NCI-H82 treated with DMSO at 0.1 percent for 48 hours (cell line): ENCODE data around the gene MFAP3L.
"Not testable (repeated sequence)": the region's sequence is repeated elsewhere in the genome, so short reads cannot be mapped to it uniquely, and the experiment has no call there.

ENCODE experiments used
- DNase-seq: peaks from one replicate; lab custom pipeline; 2025; ENCODE audit not compliant: unreplicated experiment; lab: John Stamatoyannopoulos, UW

The MFAP3L gene

DNA sequence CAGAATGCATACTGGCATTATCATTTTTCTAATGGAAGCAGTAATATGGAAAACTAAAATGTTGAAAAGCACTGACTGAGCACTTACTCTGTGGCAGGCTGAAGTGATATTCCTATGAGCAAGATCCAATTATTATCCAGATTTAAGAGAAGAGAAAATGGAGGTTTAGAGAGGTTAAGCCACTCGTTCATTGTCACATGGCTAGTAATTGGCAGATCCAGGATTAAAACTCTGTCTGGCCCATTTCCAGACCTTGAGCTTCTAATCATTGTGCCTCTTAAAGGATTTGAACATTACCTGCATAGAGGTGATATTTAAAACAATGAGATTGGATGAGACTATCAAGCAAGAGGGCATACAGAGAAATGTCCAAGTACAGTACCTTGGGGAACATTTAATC, 80.6 kb downstream of the MFAP3L start:
- peak; percentile 92 for DNase-seq

DNA sequence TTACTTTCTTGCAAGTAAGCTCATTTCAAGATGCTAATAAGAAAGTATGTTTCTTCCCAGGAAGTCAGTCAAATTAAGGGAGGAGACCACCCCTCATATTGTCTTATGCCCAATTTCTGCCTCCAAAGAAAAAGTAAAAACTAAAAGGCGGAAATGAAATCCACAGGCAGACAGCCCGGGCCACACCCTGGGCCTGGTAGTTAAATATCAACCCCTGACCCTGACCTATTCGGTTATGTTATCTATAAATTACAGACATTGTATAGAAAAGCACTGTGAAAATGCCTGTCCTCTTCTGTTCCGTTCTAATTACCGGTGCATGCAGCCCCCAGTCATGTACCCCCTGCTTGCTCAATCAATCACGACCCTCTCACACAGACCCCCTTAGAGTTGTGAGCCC, 82.6 kb downstream of the MFAP3L start:
- not testable (repeated sequence) for DNase-seq

DNA sequence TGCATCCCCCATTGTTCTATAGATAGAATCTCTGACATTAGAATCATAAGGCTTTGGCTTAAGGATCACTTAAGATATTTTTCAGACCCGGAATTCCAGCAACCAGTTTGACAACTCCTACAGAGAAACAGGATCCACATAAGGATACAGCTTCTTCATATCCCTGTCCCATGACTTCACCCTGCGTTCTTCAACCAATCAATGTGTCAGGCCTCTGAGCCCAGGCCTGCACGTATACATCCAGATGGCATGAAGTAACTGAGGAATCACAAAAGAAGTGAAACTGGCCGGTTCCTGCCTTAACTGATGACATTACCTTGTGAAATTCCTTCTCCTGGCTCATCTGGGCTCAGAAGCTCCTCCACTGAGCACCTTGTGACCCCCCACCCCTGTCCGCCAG, 85.1 kb downstream of the MFAP3L start:
- DNase-seq = no peak

DNA sequence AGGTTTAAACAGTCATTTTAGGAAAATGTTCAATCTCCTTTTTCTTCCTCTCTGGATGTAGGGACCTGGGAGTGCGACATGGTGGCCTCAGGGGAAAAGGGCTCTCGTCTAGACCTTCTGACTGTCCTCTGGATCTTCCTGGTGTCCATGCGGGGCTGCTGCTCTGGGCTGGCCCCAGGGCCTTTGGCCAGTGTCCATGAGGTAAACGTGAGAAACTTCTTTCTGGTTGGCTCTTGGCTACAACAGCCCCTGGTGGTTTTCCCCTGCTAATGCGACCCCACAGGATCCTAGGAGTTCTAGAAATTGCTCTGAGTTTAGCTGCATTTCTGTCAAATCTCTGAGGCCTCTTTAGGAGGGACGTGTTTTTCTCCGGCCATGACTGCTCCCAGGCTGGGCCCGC, 85.7 kb downstream of the MFAP3L start:
- no peak for DNase-seq
